ENCODE measurements around the gene GXYLT2.
A peak's percentile ranks its signal among the peaks of the same experiment; 100 is the strongest.

GXYLT2 gene

GRCh38 chr3:72930754-72931153 is 42.9 kb downstream of the GXYLT2 start:
- no peak overlapping the region for H3K4me3 ChIP-seq (replicated peaks; ENCODE audit: low read depth, low read length)
- DNase-seq (ENCODE audit: low read depth): no peak
- TF ChIP-seq, protein P1, sequence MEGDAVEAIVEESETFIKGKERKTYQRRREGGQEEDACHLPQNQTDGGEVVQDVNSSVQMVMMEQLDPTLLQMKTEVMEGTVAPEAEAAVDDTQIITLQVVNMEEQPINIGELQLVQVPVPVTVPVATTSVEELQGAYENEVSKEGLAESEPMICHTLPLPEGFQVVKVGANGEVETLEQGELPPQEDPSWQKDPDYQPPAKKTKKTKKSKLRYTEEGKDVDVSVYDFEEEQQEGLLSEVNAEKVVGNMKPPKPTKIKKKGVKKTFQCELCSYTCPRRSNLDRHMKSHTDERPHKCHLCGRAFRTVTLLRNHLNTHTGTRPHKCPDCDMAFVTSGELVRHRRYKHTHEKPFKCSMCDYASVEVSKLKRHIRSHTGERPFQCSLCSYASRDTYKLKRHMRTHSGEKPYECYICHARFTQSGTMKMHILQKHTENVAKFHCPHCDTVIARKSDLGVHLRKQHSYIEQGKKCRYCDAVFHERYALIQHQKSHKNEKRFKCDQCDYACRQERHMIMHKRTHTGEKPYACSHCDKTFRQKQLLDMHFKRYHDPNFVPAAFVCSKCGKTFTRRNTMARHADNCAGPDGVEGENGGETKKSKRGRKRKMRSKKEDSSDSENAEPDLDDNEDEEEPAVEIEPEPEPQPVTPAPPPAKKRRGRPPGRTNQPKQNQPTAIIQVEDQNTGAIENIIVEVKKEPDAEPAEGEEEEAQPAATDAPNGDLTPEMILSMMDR (IDR thresholded peaks at IDR 0.05; ENCODE audit: low read length, missing control alignments): no peak

DNA sequence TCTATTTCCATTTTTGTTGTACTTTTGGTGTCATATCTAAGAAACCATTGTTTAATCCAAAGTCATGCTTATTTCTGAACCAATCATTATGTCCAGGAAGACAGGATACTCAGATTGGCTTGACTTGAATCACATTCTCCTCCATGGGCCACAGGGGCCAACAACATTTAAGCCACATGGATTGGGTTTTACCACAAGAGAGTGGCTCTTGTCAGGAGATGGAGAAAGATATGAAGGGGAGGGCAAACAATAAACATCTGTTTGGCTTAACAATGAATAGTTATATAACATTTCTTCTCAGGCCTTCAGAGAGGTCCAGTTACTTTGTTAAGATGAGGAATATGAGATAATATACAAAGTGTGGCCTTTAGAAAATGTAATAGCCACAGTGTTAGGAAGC is 44.6 kb downstream of the GXYLT2 start:
- DNase-seq (ENCODE audit: low read depth): no peak
- TF ChIP-seq, protein P1 (IDR thresholded peaks at IDR 0.05; ENCODE audit: low read length, missing control alignments): no peak
- no peak overlapping the region for H3K4me3 ChIP-seq (replicated peaks; ENCODE audit: low read depth, low read length)

- peak; percentile 100 for DNase-seq (ENCODE audit: low read depth)
- TF ChIP-seq, protein P1 (IDR thresholded peaks at IDR 0.05; ENCODE audit: low read length, missing control alignments): peak; percentile 58
- H3K4me3 ChIP-seq (replicated peaks; ENCODE audit: low read depth, low read length): no peak overlapping the region
Observed at GRCh38 chr3:72938471-72939265, 50.8 kb downstream of the GXYLT2 start.

DNA sequence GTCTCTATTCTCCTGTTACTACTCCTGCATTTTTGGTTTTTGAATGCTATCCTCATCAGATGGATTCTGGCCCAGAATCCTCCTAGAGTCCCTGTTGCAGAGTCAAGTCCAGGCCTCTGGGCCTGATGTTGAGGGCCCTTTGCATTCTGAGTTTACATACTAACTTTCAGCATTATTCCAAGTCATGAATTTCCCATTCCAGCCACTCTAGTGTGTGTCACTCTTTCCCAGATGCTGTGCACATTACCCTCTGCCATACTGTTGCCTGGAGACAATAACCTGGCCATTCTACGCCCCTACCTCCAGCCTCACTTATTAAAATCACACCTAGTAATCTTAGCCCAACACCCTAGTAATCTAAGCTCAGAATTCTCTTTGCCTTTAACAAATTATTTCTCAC is 53.4 kb downstream of the GXYLT2 start:
- no peak for DNase-seq (ENCODE audit: low read depth)
- H3K4me3 ChIP-seq (replicated peaks; ENCODE audit: low read depth, low read length): no peak overlapping the region
- TF ChIP-seq, protein P1 (IDR thresholded peaks at IDR 0.05; ENCODE audit: low read length, missing control alignments): no peak

DNA sequence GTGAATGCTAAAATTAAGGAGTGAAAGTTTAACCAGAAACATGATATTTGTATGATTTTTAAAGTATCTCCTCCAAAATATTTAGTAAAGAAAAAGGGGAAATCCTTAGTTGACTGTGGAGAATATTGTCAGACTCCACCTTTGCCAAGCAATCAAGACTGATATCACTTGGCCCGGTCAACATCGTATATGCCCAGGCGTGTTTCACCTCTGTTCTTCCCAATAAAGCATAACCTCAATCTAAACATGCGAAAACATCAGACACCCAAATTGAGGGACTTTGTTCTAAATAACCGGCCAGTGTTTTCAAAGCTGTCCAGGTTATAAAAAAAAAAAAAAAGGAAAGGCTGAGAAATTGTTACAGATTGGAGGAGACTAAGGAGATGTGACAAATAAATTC is 54.6 kb downstream of the GXYLT2 start:
- TF ChIP-seq, protein P1 (IDR thresholded peaks at IDR 0.05; ENCODE audit: low read length, missing control alignments): no peak
- DNase-seq (ENCODE audit: low read depth): no peak
- no peak overlapping the region for H3K4me3 ChIP-seq (replicated peaks; ENCODE audit: low read depth, low read length)

GRCh38 chr3:72944696-72945095 is 56.9 kb downstream of the GXYLT2 start:
- no peak for DNase-seq (ENCODE audit: low read depth)
- TF ChIP-seq, protein P1 (IDR thresholded peaks at IDR 0.05; ENCODE audit: low read length, missing control alignments): no peak
- no peak overlapping the region for H3K4me3 ChIP-seq (replicated peaks; ENCODE audit: low read depth, low read length)

Measured in fibroblast of pulmonary artery (primary cell).